ENCODE results near the gene DGKE. TPM values are rescaled to one million over a fixed set of nuclear protein-coding genes. Genes with fewer than 3 reads are reported as not detected.

DGKE gene
- total RNA-seq, 1 experiment from 2014 or later: 10.0 TPM

DNA sequence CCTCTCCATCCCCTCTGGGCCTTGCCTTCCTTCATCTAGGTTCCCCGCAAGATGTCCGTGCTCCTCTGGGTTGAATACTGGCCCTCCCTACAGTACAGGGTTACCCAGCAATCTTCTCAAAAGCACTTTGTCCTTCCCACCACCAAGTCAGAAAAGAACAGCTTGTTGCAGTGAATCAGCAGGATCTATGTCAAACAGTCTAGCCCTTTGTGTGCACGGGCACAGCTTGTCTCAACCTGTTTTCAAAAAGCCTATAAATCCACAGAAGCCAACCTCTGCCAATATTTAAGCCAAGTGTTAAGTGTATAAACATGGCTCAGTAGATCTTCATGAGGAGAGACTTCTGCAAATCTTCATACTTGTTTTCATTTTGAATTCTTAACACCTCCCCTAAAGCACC is 25.4 kb upstream of the DGKE start:
- no peaks in the 10 kb centered on the region for H3K27me3 ChIP-seq (replicated peaks; ENCODE audit: insufficient read depth, low read depth, low read length, poor library complexity)
- no peak for DNase-seq (ENCODE audit: low spot score)
- no peaks in the 10 kb centered on the region for H3K9me3 ChIP-seq (ENCODE audit: low read depth, low read length, poor library complexity, severe bottlenecking)
- ChIA-PET POLR2A (ENCODE audit: low non-redundant PET) (no interaction called here), CTCF (no interaction called here)
- TF ChIP-seq, protein P1, sequence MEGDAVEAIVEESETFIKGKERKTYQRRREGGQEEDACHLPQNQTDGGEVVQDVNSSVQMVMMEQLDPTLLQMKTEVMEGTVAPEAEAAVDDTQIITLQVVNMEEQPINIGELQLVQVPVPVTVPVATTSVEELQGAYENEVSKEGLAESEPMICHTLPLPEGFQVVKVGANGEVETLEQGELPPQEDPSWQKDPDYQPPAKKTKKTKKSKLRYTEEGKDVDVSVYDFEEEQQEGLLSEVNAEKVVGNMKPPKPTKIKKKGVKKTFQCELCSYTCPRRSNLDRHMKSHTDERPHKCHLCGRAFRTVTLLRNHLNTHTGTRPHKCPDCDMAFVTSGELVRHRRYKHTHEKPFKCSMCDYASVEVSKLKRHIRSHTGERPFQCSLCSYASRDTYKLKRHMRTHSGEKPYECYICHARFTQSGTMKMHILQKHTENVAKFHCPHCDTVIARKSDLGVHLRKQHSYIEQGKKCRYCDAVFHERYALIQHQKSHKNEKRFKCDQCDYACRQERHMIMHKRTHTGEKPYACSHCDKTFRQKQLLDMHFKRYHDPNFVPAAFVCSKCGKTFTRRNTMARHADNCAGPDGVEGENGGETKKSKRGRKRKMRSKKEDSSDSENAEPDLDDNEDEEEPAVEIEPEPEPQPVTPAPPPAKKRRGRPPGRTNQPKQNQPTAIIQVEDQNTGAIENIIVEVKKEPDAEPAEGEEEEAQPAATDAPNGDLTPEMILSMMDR (conservative IDR thresholded peaks at IDR 0.05; ENCODE audit: low read depth, low read length): no peak
- no peak for TF ChIP-seq EZH2 (IDR thresholded peaks at IDR 0.05; ENCODE audit: borderline replicate concordance, low read depth, low read length, poor library complexity, severe bottlenecking)
- no peaks in the 10 kb centered on the region for H3K4me1 ChIP-seq (ENCODE audit: insufficient read depth, low read length, poor library complexity, severe bottlenecking)
- H3K36me3 ChIP-seq (ENCODE audit: insufficient read depth, low read length, poor library complexity, severe bottlenecking): no peaks in the 10 kb centered on the region
- no peak overlapping the region for H3K27ac ChIP-seq (ENCODE audit: low read depth, low read length, poor library complexity, severe bottlenecking)
- H3K4me3 ChIP-seq (ENCODE audit: low read depth, low read length, poor library complexity, severe bottlenecking): no peak overlapping the region
- intact Hi-C loops (cut with micrococcal nuclease; ENCODE audit: unreplicated experiment): no loop called here
- BruUV-seq (replicated peaks): no TSS peak

DNA sequence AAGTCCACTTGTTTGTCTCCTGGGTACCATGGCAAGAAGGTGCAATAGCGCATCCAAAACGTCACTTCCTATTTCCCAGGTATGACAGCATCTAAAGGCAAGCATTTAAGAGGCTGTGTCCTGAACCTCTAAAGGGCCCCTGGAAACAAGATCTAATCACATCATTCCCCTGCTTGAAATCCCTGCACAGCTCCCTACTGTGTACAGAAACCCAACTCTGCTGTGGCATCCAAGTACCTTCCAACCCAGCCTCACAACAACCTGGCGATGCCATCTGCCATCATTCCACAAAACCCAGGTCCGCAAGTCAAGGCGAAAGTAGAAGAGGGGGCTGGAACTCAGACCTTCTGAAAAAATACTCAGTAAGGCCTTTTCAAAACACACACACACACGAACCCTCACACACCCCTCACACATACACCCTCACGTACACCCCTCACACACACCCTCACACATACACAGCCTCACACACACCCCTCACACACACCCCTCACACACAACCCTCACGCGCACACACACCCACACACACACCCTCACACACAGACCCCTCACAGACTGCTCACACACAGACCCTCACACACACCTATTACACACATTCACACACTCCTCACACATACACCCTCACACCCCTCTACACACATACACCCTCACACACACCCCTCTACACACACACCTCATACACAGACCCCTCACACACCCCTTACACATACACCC is 24.7 kb upstream of the DGKE start:
- TF ChIP-seq EZH2 (IDR thresholded peaks at IDR 0.05; ENCODE audit: borderline replicate concordance, low read depth, low read length, poor library complexity, severe bottlenecking): no peak
- TF ChIP-seq, protein P1 (conservative IDR thresholded peaks at IDR 0.05; ENCODE audit: low read depth, low read length): no peak

DNA sequence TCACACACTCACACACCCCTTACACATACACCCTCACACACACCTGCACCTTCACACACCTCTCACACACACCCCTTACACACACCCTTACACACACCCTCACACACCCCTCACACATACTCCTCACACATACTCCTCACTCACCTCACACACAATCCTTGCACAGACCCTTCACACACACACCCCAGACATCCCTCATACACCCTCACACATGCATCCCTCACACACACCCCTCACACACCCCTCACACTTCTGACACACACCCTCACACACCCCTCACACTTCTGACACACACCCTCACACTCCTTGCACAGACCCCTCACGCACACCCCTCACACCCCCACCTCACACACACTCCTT is 24.2 kb upstream of the DGKE start:
- H3K27me3 ChIP-seq (replicated peaks; ENCODE audit: insufficient read depth, low read depth, low read length, poor library complexity): no peaks in the 10 kb centered on the region
- CTCF ChIA-PET: no interaction called here
- H3K27ac ChIP-seq (ENCODE audit: low read depth, low read length, poor library complexity, severe bottlenecking): no peak overlapping the region
- no peak for DNase-seq (ENCODE audit: low spot score)
- TF ChIP-seq, protein P1 (conservative IDR thresholded peaks at IDR 0.05; ENCODE audit: low read depth, low read length): no peak
- TF ChIP-seq EZH2 (IDR thresholded peaks at IDR 0.05; ENCODE audit: borderline replicate concordance, low read depth, low read length, poor library complexity, severe bottlenecking): no peak
- intact Hi-C loops (cut with micrococcal nuclease; ENCODE audit: unreplicated experiment): no loop called here
- H3K4me1 ChIP-seq (ENCODE audit: insufficient read depth, low read length, poor library complexity, severe bottlenecking): no peaks in the 10 kb centered on the region
- POLR2A ChIA-PET (ENCODE audit: low non-redundant PET): no interaction called here
- H3K9me3 ChIP-seq (ENCODE audit: low read depth, low read length, poor library complexity, severe bottlenecking): no peaks in the 10 kb centered on the region
- H3K4me3 ChIP-seq (ENCODE audit: low read depth, low read length, poor library complexity, severe bottlenecking): no peak overlapping the region
- H3K36me3 ChIP-seq (ENCODE audit: insufficient read depth, low read length, poor library complexity, severe bottlenecking): no peaks in the 10 kb centered on the region
- no TSS peak for BruUV-seq (replicated peaks)

More for the DNA sequence above, 24.7 kb upstream of the DGKE start:
- H3K4me1 ChIP-seq (ENCODE audit: insufficient read depth, low read length, poor library complexity, severe bottlenecking): no peaks in the 10 kb centered on the region
- no peaks in the 10 kb centered on the region for H3K9me3 ChIP-seq (ENCODE audit: low read depth, low read length, poor library complexity, severe bottlenecking)
- no peak for DNase-seq (ENCODE audit: low spot score)
- intact Hi-C loops (cut with micrococcal nuclease; ENCODE audit: unreplicated experiment): no loop called here
- ChIA-PET POLR2A (ENCODE audit: low non-redundant PET) (no interaction called here), CTCF (no interaction called here)
- no peaks in the 10 kb centered on the region for H3K36me3 ChIP-seq (ENCODE audit: insufficient read depth, low read length, poor library complexity, severe bottlenecking)
- no peaks in the 10 kb centered on the region for H3K27me3 ChIP-seq (replicated peaks; ENCODE audit: insufficient read depth, low read depth, low read length, poor library complexity)
- H3K27ac ChIP-seq (ENCODE audit: low read depth, low read length, poor library complexity, severe bottlenecking): no peak overlapping the region
- BruUV-seq (replicated peaks): no TSS peak
- H3K4me3 ChIP-seq (ENCODE audit: low read depth, low read length, poor library complexity, severe bottlenecking): no peak overlapping the region

All from A673 (cell line).